Measurements from ENCODE around the gene AQP11. TPM values are rescaled to one million over a fixed set of nuclear protein-coding genes. Genes with fewer than 3 reads are reported as not detected.

AQP11 gene
- total RNA-seq, 4 donors from 2014 or later, result 0.47 to 1.7 (median 0.93) TPM

GRCh38 chr11:77596626-77597025 lies 6.9 kb downstream of the AQP11 start:
- no peak for ATAC-seq (ENCODE audit: low FRiP score)
- no peak for DNase-seq (ENCODE audit: low spot score)
- TF ChIP-seq CTCF (IDR thresholded peaks at IDR 0.05), result no peak

GRCh38 chr11:77598195-77598594 lies 8.4 kb downstream of the AQP11 start:
- no peak for TF ChIP-seq CTCF (IDR thresholded peaks at IDR 0.05)
- ATAC-seq (ENCODE audit: low FRiP score), result no peak
- DNase-seq (ENCODE audit: low spot score), result no peak

- no peak for TF ChIP-seq CTCF (IDR thresholded peaks at IDR 0.05)
- peak; percentile 92 for ATAC-seq (ENCODE audit: low FRiP score)
- DNase-seq (ENCODE audit: low spot score), result no peak
These were observed 12.8 kb downstream of the AQP11 start for GRCh38 chr11:77602381-77603088.

GRCh38 chr11:77604281-77604680 lies 14.5 kb downstream of the AQP11 start:
- DNase-seq (ENCODE audit: low spot score) (no peak), ATAC-seq (ENCODE audit: low FRiP score) (no peak)
- TF ChIP-seq CTCF (IDR thresholded peaks at IDR 0.05), result no peak

GRCh38 chr11:77609234-77609633 lies 19.5 kb downstream of the AQP11 start:
- TF ChIP-seq CTCF (IDR thresholded peaks at IDR 0.05), result no peak
- DNase-seq (ENCODE audit: low spot score) (no peak), ATAC-seq (ENCODE audit: low FRiP score) (no peak)

GRCh38 chr11:77611921-77612320 lies 22.2 kb downstream of the AQP11 start:
- no peak for DNase-seq (ENCODE audit: low spot score)
- no peak for ATAC-seq (ENCODE audit: low FRiP score)
- no peak for TF ChIP-seq CTCF (IDR thresholded peaks at IDR 0.05)

- ATAC-seq (ENCODE audit: low FRiP score) (no peak), DNase-seq (ENCODE audit: low spot score) (no peak)
- TF ChIP-seq CTCF (IDR thresholded peaks at IDR 0.05), result no peak
These were observed 28.1 kb downstream of the AQP11 start for GRCh38 chr11:77617892-77618291.
